Dedifferentiated amniotic fluid mesenchymal stem cell (primary cell): ENCODE results near the gene TMCO6.

Experiments used
- DNase-seq: peaks from one replicate; pipeline ENCODE4 v3.0.0-alpha.2; 2016; ENCODE audit errors: extremely low spot score

TMCO6 gene

GRCh38 chr5:140673187-140673976 is 34.1 kb downstream of the TMCO6 start, which contains the start of gene DND1:
DND1 (minus strand) TSS chr5:140673576; CDS start chr5:140673542, 34 bp downstream.
- DNase-seq: no peak

DNA sequence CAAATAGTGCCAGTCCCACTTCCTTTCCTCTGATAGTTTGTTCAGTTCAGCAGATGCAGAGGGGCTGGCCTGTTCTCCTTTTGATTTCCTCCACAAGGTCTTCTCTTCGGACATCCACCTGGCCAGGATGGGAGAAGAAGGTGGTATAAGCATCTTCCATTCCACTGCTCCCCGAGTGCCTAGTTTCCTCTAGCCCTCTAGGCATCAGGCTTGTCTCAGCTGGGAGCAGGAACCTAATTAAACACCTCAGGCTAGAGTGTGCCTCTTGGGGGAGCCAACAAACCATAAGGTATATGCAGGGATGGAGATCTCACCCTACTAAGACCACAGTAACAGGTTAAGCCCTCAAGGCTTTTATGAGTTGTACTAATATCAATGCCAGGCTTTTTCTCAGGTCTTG is 35.0 kb downstream of the TMCO6 start:
- no peak for DNase-seq

- DNase-seq: no peak
Measured at GRCh38 chr5:140674629-140675028, 35.4 kb downstream of the TMCO6 start.

DNA sequence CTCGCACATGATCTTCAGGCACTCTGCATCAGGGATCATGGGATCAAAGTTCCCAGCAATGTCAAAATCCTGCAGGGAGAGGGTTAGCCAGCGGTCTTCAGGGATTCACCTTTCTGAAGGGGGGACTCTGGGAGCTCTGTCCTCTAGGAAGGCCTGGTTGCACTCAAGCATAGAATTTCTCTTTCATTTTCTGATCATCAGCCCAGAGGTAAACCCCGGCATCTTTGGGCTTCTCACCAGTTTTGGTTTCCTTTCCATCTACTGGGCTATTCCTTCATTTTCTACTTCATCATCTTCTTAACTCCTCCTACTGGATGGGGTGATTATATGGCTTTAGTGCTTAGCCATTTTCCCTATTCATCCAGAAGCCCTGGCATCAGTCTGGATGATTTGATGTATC is 38.7 kb downstream of the TMCO6 start:
- DNase-seq: no peak

DNA sequence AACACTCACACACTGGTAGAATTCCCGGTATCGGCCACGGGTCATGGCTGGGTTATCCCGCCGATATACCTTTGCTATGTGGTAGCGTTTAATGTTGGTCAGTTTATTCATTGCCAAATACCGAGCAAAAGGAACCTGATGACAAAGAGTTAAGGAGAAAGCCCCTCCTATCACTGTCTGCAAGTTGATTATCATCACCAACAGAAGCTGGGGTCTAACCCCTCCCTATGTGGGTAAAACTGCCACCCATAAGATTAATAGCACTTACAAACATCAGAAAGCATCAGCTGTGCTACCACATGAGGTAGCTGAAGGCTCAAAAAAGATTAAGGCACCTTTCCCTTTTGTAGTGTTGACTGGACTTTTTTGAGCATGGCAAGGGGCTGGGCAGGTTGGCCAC is 39.7 kb downstream of the TMCO6 start:
- DNase-seq: no peak

DNA sequence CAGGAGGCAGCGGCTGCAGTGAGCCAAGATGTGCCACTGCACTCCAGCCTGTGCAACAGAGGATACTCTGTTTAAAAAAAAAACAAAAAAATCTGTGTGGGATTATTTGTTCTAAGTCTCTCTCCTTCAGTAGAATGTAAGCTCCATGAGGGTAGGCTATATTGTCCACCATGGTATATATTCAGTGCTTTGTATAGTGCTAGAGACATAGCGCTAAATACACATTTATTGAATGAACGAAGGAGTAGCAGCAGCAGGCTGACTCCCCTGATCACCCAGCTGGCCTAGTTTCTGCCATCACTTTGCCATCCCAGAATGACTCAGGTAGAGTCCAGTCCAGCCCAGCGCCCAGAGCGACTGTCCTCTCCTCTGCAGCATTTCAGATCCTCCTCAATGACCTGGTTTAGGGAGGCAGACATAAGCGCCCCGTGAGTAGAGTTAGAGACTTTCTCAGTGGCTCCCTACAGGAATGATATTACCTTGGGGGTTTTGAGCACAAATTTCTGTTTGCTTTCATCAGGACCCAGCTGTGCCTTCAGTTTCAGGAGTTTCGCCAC is 51.2 kb downstream of the TMCO6 start:
- no peak for DNase-seq

DNA sequence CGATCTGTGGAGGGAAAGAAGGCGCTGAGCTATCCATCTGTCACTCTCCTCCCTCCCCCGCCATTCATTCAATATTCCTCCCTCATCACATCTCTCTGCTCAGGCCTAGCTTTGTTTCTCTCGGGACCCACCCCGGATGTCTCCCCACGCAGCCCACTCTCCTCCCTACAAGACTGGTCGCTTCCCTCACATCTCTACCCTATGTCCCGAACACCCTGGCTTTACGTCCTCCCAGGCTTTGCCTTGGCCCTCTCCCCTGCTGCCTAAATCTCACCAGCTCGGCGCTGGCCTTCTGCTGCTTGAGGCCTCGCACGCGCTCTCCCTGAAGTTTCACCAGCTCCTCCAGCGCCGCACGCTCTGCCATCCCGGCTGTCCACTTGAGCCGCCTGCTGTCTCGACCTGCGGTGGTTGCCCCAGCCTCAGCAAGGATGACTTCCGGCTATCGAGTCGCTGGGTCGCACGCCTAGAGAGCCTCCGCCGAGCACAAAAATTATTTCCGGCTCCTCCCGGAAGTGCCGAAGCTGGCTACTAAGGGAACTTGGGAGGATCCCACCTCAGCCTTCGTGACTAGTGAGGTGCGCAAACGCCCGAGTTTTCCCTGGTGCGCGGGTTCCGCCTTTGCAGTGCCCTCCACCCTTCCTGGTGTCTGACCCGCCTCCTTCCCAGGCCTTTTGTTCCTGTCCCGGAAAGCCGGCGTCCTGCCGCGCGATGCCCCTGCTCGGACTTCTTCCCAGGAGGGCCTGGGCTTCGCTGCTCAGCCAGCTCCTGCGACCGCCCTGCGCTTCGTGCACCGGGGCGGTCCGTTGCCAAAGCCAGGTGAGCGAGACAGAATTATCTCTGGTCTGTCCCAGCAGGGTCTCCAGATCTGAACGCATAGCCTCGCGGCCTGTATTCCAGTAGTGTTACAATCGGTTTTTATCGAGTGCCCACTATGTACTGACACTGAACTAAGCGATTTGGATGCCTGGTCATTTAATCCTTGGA is 52.0 kb downstream of the TMCO6 start, which contains the start of the genes HARS1 and HARS2:
HARS1 (minus strand) TSS at position 430 of the 984 bp plus-strand sequence; CDS start at position 364, 66 bp downstream.
HARS2 (plus strand) TSS at position 515 of the 984 bp plus-strand sequence; CDS start at position 709, 194 bp downstream.
- peak; percentile 95 for DNase-seq

DNA sequence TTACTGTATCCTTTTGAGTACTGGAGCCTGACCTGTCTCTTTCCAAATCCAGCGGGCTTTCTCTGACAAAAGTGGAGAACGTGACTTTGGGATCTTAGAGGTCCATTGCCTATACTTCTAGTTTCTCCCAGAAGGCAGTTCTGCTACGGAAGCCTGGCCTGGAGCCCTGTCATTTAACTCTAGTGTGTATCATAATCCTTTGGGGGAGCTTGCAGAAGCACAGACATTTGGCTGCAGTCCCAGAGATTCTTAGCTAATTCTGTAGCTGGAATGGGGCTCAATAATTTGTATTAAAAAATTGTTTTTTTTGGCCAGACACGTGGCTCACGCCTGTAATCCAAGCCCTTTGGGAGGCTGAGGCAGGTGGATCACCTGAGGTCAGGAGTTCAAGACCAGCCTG is 55.0 kb downstream of the TMCO6 start:
- DNase-seq: no peak
